Measurements from ENCODE around the gene RAB20. TPM values are rescaled to one million over a fixed set of nuclear protein-coding genes. Genes with fewer than 3 reads are reported as not detected.

RAB20 gene
- total and polyA plus RNA-seq, 2 donors (not counting 1 experiment from before 2014, with no cell fraction given), result 2.4 to 4.6 TPM

DNA sequence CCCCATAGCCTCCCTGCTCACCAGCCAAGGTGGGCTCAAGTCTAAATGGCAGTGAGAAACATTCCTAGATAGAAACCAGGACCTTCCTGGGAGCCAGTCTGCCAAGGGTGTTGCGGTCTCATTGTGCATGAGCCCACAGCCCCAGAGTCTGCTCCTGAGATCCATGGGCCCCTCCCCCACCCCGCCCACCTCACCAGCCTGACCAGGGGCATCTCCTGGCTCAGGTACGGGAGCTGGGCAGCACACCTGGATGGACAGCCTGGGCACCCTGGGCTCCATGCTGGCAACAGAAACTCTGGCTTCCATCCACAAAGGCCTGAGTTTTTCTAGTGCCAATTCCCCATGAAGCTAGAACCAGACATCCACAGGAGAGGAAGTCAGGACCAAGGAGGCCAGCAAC lies 65.6 kb downstream of the RAB20 start:
- no peak for DNase-seq
- no peak overlapping the region for H3K4me3 ChIP-seq (ENCODE audit: control extremely low read depth in 1 of 5, extremely low read depth in 1 of 5, insufficient read depth in 1 of 5, low read depth in 2 of 5, low read length in 4 of 5)
- 93% methylated on average over 3 of the region's 3 CpGs for WGBS (ENCODE audit: insufficient coverage)
- H3K36me3 ChIP-seq (replicated peaks in 1 of 2; ENCODE audit: control extremely low read depth in 1 of 2, control insufficient read depth in 1 of 2, extremely low read depth in 1 of 2, insufficient read depth in 2 of 2, low read length in 1 of 2), result no peaks in the 10 kb centered on the region
- H3K27ac ChIP-seq (ENCODE audit: low read length in 2 of 2), result no peak overlapping the region
- H3K27ac Mint-ChIP-seq, result no peak overlapping the region
- peaks cover 3% of the 10 kb centered on the region for H3K27me3 Mint-ChIP-seq
- no peak for TF ChIP-seq EZH2 (IDR thresholded peaks at IDR 0.05; ENCODE audit: borderline replicate concordance, insufficient read depth, low read depth, low read length, poor library complexity, severe bottlenecking)
- TF ChIP-seq, protein P1, sequence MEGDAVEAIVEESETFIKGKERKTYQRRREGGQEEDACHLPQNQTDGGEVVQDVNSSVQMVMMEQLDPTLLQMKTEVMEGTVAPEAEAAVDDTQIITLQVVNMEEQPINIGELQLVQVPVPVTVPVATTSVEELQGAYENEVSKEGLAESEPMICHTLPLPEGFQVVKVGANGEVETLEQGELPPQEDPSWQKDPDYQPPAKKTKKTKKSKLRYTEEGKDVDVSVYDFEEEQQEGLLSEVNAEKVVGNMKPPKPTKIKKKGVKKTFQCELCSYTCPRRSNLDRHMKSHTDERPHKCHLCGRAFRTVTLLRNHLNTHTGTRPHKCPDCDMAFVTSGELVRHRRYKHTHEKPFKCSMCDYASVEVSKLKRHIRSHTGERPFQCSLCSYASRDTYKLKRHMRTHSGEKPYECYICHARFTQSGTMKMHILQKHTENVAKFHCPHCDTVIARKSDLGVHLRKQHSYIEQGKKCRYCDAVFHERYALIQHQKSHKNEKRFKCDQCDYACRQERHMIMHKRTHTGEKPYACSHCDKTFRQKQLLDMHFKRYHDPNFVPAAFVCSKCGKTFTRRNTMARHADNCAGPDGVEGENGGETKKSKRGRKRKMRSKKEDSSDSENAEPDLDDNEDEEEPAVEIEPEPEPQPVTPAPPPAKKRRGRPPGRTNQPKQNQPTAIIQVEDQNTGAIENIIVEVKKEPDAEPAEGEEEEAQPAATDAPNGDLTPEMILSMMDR (IDR thresholded peaks at IDR 0.05), result no peak
- ATAC-seq (ENCODE audit: low read depth), result no peak
- peaks cover 10% of the 10 kb centered on the region for H3K9me3 Mint-ChIP-seq (ENCODE audit: insufficient read depth)
- intact Hi-C loops (cut with micrococcal nuclease), result no loop called here
- H3K79me2 ChIP-seq (ENCODE audit: control insufficient read depth, insufficient read depth, low read length), result no peaks in the 10 kb centered on the region
- H3K4me3 Mint-ChIP-seq, result no peak overlapping the region
- no peak overlapping the region for H3K4me2 ChIP-seq (replicated peaks; ENCODE audit: low read depth, low read length, poor library complexity, severe bottlenecking)
- H3K27me3 ChIP-seq (replicated peaks in 1 of 4; ENCODE audit: control extremely low read depth in 1 of 4, control insufficient read depth in 3 of 4, insufficient read depth in 4 of 4, low read length in 3 of 4), result peaks cover 0 to 4% (median 0%) of the 10 kb centered on the region in 4 experiments
- no peak overlapping the region for H2AFZ ChIP-seq (ENCODE audit: insufficient read depth, low read depth, low read length, poor library complexity, severe bottlenecking)
- no peaks in the 10 kb centered on the region for H4K20me1 ChIP-seq (ENCODE audit: control insufficient read depth, insufficient read depth, low read length, poor library complexity, severe bottlenecking)
- peaks cover 1 to 6% (median 3%) of the 10 kb centered on the region in 3 donors for H3K9me3 ChIP-seq (ENCODE audit: control extremely low read depth in 1 of 3, control insufficient read depth in 2 of 3, insufficient read depth in 1 of 3, low read length in 2 of 3)
- ChIA-PET POLR2A (no interaction called here), CTCF (no interaction called here)
- no peaks in the 10 kb centered on the region for H3K4me1 Mint-ChIP-seq
- no peak overlapping the region for H3K9ac ChIP-seq (ENCODE audit: low read length)
- peaks cover 0 to 4% of the 10 kb centered on the region in 2 donors for H3K4me1 ChIP-seq (ENCODE audit: control insufficient read depth in 2 of 2, insufficient read depth in 2 of 2, low read length in 2 of 2)

DNA sequence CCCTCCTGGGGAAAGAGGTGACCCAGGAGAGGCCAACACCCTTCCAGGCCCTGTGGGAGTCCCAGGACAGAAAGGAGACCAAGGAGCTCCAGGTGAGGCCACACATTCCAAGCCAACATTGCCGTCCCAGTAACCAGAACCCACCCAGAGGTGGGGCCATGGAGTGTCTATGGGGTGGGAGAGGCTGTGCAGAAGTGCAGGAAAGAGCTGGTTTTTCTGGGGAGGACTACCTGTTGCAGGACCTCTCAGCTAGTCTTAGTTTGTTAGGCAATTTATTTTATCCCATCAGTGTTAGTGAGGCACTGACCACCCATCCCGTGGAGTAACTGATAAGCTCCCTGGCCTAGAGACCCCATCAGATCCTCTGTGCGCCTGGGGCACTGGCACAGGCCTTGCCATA lies 66.1 kb downstream of the RAB20 start:
- no peak overlapping the region for H3K27ac Mint-ChIP-seq

More for the DNA sequence above, 66.1 kb downstream of the RAB20 start:
- Histone ChIP-seq H2AFZ (ENCODE audit: insufficient read depth, low read depth, low read length, poor library complexity, severe bottlenecking) (no peak overlapping the region), H3K27ac (ENCODE audit: low read length in 2 of 2) (no peak overlapping the region), H3K9me3 (ENCODE audit: control extremely low read depth in 1 of 3, control insufficient read depth in 2 of 3, insufficient read depth in 1 of 3, low read length in 2 of 3) (peaks cover 0 to 5% (median under 1%) of the 10 kb centered on the region in 3 donors), H3K4me1 (ENCODE audit: control insufficient read depth in 2 of 2, insufficient read depth in 2 of 2, low read length in 2 of 2) (peaks cover 0 to 4% of the 10 kb centered on the region in 2 donors), H3K4me3 (ENCODE audit: control extremely low read depth in 1 of 5, extremely low read depth in 1 of 5, insufficient read depth in 1 of 5, low read depth in 2 of 5, low read length in 4 of 5) (no peak overlapping the region), H3K79me2 (ENCODE audit: control insufficient read depth, insufficient read depth, low read length) (no peaks in the 10 kb centered on the region), H3K4me2 (replicated peaks; ENCODE audit: low read depth, low read length, poor library complexity, severe bottlenecking) (no peak overlapping the region), H4K20me1 (ENCODE audit: control insufficient read depth, insufficient read depth, low read length, poor library complexity, severe bottlenecking) (no peaks in the 10 kb centered on the region), H3K9ac (ENCODE audit: low read length) (no peak overlapping the region), H3K36me3 (replicated peaks in 1 of 2; ENCODE audit: control extremely low read depth in 1 of 2, control insufficient read depth in 1 of 2, extremely low read depth in 1 of 2, insufficient read depth in 2 of 2, low read length in 1 of 2) (no peaks in the 10 kb centered on the region), H3K27me3 (replicated peaks in 1 of 4; ENCODE audit: control extremely low read depth in 1 of 4, control insufficient read depth in 3 of 4, insufficient read depth in 4 of 4, low read length in 3 of 4) (peaks cover 0 to 3% (median 0%) of the 10 kb centered on the region in 4 experiments)
- POLR2A ChIA-PET, result no interaction called here
- CTCF ChIA-PET, result no interaction called here
- TF ChIP-seq, protein P1 (IDR thresholded peaks at IDR 0.05), result no peak
- TF ChIP-seq EZH2 (IDR thresholded peaks at IDR 0.05; ENCODE audit: borderline replicate concordance, insufficient read depth, low read depth, low read length, poor library complexity, severe bottlenecking), result no peak
- H3K4me3 Mint-ChIP-seq, result no peak overlapping the region
- H3K27me3 Mint-ChIP-seq, result no peaks in the 10 kb centered on the region
- H3K9me3 Mint-ChIP-seq (ENCODE audit: insufficient read depth), result peaks cover 6% of the 10 kb centered on the region
- ATAC-seq (ENCODE audit: low read depth) (no peak), DNase-seq (no peak)
- no peaks in the 10 kb centered on the region for H3K4me1 Mint-ChIP-seq
- intact Hi-C loops (cut with micrococcal nuclease), result no loop called here
- 100% methylated on average over 2 of the region's 3 CpGs for WGBS (ENCODE audit: insufficient coverage)
